Activated CD8-positive, alpha-beta memory T cell treated with anti-CD3 and anti-CD28 coated beads, Interleukin-2, amount 50 U/mL, for 1 hour (primary cell): Measurements from ENCODE around the gene ZMYND8.

Experiments
- DNase-seq: peaks from one replicate; pipeline ENCODE4 v3.0.0-alpha.2; 2020; ENCODE audit errors: extremely low read depth

ZMYND8 gene

DNA sequence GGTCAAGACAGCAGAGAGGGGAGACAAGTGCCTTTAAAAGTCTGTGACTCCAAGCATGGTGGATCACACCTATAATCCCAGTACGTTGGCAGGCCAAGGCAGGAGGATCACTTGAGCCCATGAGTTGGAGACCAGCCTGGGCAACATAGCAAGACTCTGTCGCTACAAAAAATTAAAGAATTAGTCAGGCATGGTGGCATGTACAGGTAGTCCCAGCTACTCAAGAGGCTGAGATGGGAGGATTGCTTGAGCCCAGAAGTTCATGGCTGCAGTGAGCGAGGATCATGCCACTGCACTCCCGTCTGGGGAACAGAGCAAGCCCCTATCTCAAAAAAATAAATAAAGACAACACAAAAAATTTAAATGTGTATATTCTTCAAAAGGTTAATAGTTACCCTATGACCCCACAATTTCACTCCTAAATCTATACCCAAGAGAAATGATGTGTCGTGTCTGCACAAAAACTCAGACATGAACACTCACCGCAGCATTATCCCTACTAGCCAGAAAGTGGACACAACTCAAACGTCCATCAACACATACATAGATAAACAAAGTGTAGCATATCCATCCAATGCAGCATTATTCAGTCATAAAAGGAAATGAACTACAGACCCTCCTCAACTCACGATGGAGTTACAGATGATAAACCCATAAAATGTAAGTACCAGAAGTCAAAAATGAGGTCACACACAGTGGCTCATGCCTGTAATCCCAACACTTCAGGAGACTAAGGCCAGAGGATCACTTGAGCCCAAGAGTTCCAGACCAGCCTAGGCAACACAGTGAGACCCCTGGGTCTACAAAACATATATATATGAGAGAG, 23.9 kb downstream of the ZMYND8 start:
- DNase-seq = no peak

DNA sequence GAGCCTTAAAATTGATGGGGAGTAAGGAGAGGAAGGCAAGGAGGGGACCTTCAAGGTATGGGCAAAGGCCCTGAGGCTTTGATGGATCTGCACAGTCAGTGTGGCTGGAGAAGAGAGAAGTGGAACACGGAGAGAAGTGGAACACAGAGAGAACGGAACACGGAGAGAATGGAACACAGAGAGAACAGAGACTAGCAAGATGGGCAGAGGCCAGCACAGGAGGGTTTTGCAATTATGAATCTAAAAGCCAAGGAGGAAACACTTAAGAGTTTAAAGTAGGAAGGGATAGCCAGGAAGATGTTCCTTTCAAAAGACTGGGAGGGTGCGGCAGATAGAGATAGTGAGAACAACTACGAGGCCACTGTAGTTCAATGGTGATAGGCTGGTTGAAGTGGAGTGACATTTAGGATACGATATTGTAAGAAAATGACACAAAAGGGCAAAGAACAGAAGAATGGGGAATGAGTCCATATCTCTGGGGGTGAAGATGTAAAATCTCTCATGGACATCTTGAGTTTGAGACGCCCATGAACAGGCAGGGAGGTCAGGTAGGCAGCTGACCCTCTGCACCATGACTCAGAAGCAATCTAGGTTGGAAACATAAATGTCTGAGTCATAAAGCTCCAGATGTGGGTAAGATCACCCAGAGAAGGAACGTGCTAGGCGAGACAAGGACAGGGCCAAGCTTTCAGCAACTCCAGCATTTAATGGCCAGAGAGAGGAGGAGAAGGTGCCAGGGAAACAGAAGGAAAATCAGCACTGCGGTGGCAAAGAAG, 25.4 kb downstream of the ZMYND8 start:
- no peak for DNase-seq

DNA sequence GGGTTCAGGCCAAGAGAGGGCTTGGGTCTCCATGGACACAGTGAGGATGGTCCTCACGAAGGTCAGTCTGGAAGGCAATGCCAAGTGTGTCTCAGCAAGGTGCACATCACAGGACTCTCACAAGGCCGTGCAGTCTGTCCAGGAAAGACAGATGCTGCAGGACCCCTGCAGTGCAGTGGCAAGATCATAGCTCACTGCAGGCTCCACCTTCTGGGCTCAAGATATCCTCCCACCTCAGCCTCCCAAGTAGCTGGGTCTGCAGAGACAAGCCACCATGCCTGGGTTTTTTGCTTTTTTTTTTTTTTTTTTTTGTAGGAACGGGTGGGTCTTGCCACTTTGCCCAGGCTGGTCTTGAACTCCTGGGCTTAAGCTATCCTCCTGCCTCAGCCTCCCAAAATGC, 26.4 kb downstream of the ZMYND8 start:
- no peak for DNase-seq

DNA sequence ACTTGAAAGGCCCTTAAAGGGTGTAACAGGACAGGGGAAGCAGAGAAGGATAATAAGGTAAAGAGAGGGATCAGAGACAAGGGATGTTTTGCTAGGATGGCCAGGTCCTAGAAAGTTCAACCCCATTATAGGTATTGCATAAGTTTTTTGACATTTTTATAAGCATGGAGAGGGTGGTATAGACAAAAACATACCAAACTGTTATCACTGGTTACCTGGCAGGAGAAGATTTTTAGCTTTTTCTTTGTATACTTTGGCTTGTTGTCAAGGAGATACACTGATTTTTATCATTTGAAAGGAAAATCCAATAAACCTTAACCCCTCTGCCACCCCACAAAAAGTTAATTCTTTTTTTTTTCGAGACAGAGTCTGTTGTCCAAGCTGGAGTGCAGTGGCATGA, 28.4 kb downstream of the ZMYND8 start:
- DNase-seq = no peak

DNA sequence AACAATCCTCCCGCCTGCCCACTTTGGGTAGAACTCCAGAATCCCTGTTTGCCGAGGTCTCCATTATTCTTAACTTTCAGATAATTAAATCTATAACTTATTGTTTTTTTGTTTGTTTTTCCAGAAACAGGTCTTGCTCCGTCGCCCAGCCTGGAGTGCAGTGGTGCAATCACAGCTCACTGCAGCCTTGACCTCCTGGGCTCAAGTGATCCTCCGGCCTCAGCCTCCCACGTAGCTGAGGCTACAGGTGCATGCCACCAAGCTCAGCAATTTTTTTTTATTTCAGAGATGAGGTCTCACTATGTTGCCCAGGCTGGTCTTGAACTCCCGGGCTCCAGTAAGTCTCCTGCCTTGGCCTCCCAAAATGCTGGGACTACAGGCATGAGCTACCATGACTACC, 28.8 kb downstream of the ZMYND8 start:
- no peak for DNase-seq

DNA sequence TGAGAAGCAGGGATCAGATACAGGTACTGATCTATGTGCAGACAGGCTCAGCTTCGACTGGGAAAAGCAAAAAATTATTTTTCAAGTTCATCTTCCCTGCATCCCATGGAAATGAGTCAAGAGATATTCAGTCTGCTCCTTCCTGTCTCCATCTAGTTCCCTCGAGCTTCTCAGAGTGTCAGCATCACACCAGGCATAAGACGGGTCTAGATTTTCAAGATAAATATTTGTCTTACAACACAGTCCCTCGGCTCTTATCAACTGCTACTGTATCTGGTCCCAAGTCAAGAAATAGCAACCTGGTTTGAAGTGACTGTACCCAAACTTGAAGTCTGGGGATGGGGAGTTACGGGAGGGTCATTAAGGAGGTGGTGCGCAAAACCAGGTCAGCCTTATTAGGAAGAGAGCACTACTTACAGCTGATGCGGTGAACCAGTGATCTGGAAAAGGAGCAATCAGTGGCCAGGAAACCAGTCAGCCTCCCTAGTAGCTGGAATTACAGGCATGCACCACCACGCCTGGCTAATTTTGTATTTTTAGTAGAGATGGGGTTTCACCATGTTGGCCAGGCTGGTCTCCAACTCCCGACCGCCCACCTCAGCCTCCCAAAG, 29.7 kb downstream of the ZMYND8 start:
- DNase-seq = no peak

DNA sequence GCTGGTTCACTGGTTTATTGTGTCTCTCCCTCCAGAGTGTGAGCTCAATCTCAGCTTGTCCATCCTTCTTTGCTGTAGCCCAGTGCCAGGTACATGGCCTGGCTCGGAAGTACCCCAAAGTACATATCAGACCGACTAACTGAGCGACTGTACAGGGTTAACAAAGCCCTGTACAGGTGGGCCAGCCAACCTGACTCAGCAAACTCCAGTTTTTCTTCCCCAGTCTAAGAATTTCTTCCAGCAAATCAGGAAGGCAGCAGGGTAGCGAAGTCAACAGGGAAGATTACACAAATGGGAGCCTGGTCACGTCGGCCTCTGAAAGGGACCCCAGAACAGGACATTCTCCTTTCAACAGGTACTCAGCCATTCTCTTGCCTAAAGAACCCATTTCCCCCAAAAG, 31.3 kb downstream of the ZMYND8 start:
- DNase-seq = no peak

DNA sequence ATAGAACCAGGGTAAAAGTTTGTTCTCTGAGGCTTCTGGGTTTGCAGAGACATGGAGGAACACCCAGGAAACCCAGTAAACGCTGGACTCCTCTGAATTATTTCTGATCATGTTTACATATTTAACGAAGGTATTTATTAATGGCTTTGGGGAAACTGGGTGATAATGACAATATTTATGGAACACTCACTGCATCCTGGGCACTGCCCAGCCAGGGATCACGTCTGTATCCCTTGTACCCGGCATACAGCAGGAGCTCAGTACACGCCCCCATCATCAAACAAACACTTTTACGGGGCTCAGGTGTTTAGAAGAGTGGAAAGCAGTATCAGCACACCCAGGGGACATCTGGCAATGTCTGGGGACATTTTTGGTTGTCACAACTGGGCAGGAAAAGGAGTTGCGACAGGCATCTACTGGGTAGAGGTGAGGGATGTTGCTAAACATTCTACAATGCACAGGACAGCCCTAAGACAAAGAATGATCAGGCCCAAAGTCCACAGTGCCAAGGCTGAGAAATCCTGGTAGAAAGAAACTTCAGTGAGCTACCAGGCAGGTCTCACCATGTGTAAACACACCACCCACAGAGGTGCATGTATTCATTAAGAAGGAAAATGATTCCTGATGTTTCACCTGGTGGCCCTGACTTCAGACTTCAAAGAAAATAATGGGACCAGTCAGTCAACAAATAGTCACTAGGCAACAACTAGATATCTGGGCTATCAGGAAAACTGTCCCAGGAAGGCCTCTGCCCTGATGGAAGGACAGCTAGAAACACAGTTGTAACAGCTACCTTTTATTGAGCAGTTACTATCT, 35.3 kb downstream of the ZMYND8 start:
- DNase-seq = no peak

DNA sequence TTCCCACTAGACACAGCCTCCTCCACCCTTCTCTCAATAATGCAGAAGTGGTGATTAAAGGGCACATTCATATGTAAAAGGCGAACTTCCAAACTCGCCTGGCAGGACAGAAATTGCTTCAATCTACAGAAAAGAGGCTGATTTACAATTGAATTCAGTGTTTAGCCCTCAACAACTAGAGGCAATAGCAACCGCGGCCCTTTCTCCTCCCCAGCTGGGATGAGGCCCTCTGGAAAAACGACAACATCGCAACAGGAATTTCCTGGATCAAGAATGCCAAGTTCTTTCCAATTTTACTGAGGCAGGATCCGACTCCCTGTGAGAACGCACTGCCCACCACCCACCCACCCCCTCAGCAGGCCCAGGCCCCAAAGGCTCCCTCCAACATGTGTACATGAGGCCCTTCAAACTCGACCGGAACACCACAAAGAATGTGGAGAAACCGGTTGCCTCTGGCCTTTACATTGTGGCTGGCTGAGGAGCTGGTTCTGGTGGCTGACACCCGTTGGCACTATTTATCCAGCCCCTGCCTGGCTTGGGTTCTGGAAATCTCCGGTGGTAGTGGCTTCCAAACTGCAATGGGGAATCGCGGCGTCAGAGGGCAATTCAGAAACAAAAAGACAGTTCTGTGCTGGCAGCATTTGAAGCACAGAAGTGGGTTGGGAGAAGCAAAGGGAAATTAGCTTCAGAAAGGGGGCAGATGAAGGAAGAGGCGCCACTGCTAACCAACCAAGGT, 36.8 kb downstream of the ZMYND8 start:
- no peak for DNase-seq

DNA sequence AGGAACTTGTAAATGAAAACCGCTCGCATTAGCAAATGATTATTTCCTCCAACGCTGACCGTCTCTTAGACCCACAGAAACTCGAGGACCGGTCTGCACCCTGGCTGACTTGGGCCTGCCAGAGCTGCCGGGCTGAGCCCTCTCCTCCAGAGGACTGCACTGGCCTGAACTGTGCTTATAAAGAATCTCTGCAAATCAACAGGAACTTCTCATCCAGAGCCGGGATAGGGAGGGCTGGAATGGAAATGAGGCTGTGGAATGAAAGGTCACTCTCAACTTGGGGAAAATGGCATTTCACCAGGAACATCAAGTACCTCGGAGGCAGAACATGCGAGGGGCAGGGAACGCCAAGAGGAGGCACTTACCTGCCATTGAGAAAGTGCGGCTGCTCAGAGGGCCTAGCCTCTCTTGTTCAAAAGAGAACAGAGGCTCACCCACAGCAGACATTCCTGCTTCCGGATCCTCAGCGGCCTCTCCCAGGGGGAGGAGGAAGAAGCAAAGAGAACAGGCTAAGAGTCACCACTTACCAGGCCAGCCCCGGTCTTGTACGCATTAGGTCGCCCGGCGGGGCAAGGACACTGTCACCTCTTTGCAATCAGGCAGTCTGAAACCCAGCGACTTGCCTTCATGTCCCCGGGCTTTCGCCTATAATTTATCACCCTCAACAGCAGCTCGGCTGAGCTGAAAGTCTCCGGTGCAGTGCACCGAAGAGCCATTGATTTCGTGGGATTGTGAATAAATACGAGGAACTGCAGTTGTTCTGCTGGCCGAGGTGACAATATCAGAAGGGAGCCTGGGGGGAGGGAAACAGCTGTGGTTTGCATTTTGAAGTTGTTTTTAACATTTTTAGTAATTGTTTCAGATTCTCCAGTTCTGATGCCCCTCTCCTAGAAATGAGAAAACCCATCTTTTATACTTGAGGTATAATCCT, 37.6 kb downstream of the ZMYND8 start:
- DNase-seq = no peak

DNA sequence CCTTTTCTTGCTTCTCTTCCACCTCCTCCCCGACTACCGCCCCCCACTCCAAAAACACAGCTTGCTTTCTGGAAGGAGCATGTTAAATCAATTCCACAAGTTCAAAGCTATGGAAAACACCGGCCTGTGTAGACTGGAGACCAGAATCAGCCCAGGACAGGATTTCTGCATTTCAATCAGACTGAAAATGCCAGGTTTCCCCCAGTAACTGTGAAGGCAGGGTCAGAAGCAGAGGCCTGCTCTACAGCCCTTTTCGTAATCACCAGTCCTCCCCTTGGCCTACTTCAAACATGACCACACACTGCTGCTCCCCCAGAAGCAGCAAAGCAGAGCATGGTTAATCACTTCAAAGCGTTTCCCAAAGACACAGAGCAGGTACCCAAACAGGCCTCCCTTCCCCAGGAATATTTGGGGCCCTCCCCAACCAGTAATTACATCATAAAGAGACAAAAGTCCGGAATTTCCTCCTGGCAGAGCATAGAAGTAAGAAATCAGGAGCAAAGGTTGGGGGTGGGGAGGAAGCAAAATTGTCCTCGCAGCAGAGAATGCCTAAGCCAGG, 38.4 kb downstream of the ZMYND8 start:
- no peak for DNase-seq

DNA sequence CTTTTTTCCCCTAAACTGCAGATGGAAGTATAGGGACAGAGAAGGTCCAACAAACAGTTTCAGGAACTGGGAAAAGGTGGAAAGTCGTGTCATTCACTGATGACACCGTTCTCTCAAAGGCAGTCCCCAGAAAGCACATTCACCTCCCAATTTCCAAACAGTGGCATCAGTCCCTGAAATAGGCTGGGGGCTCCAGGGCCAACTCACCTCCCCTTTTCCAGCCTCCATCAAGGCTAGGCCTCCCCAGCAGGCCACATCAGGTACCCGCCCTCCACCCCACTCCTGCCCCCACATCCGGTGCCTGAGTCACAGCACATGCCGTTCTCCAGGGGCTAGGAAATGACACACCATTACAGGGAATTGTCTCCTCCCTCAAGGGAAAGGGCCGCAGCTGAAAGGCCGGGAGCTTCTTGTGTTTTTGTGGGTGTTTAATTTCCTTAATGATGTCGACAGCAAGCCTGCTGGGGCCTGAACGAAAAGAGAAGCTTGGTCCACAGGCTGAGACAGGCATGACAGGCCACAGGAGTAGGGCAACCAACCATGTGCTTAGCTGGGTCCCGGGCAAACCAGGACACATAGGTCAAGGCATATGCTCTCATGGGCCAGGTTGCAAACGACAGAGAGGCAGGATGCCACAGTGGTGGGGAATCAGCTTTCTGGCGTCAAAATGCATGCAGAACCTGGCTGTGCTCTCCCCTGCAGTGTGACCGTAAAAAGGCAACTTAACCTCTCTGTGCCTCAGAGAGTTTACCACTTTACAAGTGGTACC, 39.2 kb downstream of the ZMYND8 start:
- DNase-seq = peak; percentile 21

DNA sequence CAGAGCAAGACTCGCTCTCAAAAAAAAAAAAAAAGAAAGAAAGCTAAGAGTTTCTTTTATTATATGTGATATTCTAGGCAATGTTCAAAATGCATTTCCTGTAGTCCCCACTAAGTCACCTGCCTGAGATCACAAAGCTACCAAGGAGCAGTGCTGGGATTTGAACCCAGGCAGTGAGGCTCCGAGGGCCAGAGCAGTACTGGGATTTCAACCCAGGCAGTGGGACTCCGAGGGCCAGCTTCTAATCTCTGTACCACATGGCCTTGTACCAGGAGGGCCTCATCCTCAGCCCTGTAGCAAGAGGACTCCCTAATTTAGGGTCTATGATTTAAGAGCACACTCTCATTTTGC, 39.7 kb downstream of the ZMYND8 start:
- DNase-seq = no peak

DNA sequence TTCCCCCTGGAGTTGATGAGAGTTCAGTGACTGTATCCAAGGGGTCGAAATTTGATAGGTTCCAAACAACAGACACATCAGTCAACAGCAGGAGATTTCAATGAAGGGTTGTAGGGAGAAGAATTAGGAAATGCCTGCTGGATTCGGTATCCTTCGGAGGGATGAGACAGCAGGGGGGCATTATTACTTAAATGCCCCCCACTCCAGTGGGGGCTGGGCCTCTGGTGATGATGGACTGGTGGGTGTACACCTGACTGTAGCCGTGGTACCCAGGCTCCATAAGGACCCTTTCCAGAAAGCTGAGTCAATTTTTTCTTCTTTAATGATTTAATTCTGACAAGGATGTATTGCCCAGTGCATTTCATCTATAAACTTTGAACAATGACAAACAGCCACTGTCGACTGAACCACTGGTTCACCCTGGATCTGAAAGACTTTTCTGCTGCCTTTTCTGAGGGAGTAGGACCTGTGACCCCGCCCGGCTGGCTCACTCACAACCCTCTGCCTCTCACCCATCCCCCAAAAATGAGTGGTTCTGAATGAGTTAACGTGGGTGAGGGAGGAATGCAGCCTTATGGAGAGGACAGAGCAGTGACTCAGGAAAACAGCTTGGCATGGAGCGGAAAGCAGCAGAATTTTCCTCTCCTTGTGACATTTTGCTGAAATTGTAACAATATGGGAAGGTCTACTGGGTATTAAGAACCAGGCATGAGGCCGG, 41.0 kb downstream of the ZMYND8 start:
- no peak for DNase-seq

DNA sequence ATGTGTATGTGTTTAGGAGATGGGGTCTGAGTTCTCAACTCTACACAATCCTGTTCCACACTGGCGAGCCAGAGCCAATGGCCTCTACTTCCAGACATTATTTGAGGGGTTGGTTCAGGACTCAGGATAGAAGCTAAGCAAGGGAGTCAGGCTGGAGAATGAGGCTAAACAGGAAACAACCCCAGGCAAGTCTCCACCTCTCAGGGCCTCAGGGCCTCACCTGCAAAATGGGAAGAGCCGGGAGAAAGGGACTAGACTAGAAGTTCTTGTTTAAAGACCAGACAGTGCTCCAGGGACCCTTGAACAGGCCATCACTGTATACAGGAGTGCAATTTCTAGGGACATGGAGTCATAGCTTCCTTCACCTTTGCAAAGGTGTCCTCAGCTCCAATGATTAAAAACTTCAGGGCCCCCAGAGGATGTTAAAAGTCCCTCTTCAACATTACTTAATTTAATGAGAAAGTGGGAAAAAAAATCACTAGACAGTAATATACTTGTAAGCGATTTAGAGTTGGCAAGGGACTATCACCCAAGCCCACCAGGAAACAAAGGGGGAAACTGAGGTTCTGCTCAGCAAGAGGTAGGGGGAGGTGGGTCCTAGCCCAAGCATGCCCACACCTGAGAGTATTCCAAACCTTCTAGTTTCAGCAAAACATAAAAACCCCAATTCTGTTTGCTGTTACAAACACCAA, 41.7 kb downstream of the ZMYND8 start:
- no peak for DNase-seq

DNA sequence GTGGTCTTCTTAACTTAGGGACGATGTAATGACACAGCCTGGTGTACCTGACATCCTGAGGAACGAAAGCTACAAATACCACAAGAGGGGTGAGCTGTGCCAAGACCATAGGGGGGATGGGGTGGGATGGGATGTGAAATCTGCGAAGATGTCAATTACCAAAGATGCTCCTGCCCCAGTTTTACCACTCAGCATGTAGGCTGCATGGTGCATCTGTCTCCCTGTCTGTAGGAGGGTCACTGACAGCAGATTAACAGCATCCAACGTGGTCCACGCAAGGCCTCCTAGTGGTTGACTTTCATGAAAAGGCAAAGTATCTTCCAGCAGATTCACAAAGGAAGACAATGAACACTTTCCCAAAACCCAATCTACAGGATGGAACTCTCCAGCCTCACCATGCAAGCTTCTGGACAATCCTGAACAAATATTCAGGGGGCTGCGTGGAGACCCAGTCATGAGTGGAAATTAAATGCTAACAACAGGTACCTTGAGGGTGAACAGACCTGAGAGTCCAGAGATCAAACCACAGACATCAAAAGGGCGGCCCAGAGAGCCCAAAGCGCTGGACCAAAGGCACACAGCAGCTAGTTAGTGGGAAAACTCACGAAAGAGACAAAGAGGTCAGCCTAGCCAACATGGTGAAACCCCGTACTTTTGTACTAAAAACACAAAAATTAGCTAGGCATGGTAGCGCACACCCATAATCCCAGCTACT, 44.4 kb downstream of the ZMYND8 start:
- DNase-seq = no peak

DNA sequence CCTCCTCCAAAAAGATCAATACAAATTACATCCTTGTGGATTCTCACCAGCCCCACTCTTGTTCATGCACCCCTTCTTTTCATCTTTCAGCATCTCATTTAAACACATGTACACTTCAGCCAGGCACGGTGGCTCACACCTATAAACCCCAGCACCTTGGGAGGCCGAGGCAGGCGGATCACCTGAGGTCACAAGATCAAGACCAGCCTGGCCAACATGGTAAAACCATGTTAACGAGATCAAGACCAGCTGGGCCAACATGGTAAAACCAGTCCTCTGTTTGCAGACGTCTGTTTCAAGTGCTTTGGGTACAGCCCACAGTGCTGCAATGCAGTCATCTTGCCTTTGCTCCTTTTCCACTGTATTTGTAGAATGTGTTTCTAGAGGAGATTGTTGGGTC, 45.3 kb downstream of the ZMYND8 start:
- DNase-seq = no peak
